SK-N-SH (cell line): ENCODE results near the gene CALM1.

ENCODE experiments used
- EP300 ChIP-seq, 2 experiments: IDR thresholded peaks; 2 replicates each; pipeline versions ENCODE4 v1.4.0 to v1.6.1; 2012; ENCODE audit warnings: borderline replicate concordance in 1 of 2, low read depth in 1 of 2, low read length in 1 of 2
- EZH2phosphoT487 ChIP-seq: fragments of 200-600 bp; sonication (generic); IDR thresholded peaks from 2 replicates; pipeline ENCODE4 v1.6.1; 2017; ENCODE audit warnings: low read depth, mixed run types, mild to moderate bottlenecking, antibody characterized with exemption, moderate library complexity, borderline replicate concordance
- FOXM1 ChIP-seq: IDR thresholded peaks from 2 replicates; pipeline ENCODE4 v1.4.0; 2012; ENCODE audit warnings: low read depth, mild to moderate bottlenecking
- GATA2 ChIP-seq: sonication (generic); formaldehyde crosslinking; IDR thresholded peaks from 2 replicates; pipeline ENCODE4 v1.5.0; 2020; ENCODE audit warnings: mild to moderate bottlenecking, missing genetic modification reagents
- TF ChIP-seq, protein P1 (sequence below): fragments of 200-600 bp; sonication (generic); IDR thresholded peaks from 2 replicates; pipeline ENCODE4 v1.6.1; 2017; ENCODE audit warnings: antibody characterized with exemption, mild to moderate bottlenecking, moderate library complexity

DNA sequence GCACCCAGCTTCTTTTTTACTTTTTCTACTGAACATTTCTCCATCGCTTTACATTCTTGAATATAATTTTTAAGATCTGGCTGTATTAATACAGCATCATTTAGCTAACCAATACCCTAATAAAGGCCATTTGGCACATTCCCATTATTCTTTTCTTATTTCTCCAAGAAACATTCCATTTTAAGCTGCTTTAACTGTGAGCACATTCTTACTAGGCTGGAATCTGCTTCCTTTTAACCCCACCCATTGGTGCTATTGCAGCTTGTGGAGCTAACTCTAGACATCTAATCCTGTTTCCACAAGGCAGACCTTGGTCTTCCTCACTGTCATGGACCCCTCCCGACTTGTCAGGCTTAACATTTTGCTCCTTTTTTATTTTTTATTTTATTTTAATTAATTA is 15.2 kb downstream of the CALM1 start:
- TF ChIP-seq FOXM1 (no peak), EZH2phosphoT487 (no peak), GATA2 (CRISPR knock-in tag) (no peak), EP300 (IDR thresholded peaks at IDR 0.05; ENCODE audit: borderline replicate concordance in 1 of 2, low read depth in 1 of 2, low read length in 1 of 2) (no peak)
- TF ChIP-seq, protein P1, sequence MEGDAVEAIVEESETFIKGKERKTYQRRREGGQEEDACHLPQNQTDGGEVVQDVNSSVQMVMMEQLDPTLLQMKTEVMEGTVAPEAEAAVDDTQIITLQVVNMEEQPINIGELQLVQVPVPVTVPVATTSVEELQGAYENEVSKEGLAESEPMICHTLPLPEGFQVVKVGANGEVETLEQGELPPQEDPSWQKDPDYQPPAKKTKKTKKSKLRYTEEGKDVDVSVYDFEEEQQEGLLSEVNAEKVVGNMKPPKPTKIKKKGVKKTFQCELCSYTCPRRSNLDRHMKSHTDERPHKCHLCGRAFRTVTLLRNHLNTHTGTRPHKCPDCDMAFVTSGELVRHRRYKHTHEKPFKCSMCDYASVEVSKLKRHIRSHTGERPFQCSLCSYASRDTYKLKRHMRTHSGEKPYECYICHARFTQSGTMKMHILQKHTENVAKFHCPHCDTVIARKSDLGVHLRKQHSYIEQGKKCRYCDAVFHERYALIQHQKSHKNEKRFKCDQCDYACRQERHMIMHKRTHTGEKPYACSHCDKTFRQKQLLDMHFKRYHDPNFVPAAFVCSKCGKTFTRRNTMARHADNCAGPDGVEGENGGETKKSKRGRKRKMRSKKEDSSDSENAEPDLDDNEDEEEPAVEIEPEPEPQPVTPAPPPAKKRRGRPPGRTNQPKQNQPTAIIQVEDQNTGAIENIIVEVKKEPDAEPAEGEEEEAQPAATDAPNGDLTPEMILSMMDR = no peak
